ENCODE data around the gene DNASE2B.

The DNASE2B gene

GRCh38 chr1:84407524-84407923 lies 9.2 kb downstream of the DNASE2B start:
- TF ChIP-seq, protein P1, sequence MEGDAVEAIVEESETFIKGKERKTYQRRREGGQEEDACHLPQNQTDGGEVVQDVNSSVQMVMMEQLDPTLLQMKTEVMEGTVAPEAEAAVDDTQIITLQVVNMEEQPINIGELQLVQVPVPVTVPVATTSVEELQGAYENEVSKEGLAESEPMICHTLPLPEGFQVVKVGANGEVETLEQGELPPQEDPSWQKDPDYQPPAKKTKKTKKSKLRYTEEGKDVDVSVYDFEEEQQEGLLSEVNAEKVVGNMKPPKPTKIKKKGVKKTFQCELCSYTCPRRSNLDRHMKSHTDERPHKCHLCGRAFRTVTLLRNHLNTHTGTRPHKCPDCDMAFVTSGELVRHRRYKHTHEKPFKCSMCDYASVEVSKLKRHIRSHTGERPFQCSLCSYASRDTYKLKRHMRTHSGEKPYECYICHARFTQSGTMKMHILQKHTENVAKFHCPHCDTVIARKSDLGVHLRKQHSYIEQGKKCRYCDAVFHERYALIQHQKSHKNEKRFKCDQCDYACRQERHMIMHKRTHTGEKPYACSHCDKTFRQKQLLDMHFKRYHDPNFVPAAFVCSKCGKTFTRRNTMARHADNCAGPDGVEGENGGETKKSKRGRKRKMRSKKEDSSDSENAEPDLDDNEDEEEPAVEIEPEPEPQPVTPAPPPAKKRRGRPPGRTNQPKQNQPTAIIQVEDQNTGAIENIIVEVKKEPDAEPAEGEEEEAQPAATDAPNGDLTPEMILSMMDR (IDR thresholded peaks at IDR 0.05; ENCODE audit: low read depth, low read length): no peak
- no peak for TF ChIP-seq MYC (IDR thresholded peaks at IDR 0.05; ENCODE audit: low read depth, low read length)
- no peak for TF ChIP-seq POLR2A (IDR thresholded peaks at IDR 0.05; ENCODE audit: extremely low read depth, insufficient read length)
- TF ChIP-seq MAX (IDR thresholded peaks at IDR 0.05; ENCODE audit: low read depth, low read length): no peak
- H3K4me3 ChIP-seq (ENCODE audit: low read depth, low read length): no peak overlapping the region
- no peak for DNase-seq (ENCODE audit: low read depth)

GRCh38 chr1:84407958-84408422 lies 9.7 kb downstream of the DNASE2B start:
- DNase-seq (ENCODE audit: low read depth): no peak
- H3K4me3 ChIP-seq (ENCODE audit: low read depth, low read length): no peak overlapping the region
- no peak for TF ChIP-seq MYC (IDR thresholded peaks at IDR 0.05; ENCODE audit: low read depth, low read length)
- TF ChIP-seq POLR2A (IDR thresholded peaks at IDR 0.05; ENCODE audit: extremely low read depth, insufficient read length): no peak
- TF ChIP-seq, protein P1 (IDR thresholded peaks at IDR 0.05; ENCODE audit: low read depth, low read length): no peak
- TF ChIP-seq MAX (IDR thresholded peaks at IDR 0.05; ENCODE audit: low read depth, low read length): no peak

- no peak overlapping the region for H3K4me3 ChIP-seq (ENCODE audit: low read depth, low read length)
- no peak for DNase-seq (ENCODE audit: low read depth)
- TF ChIP-seq POLR2A (IDR thresholded peaks at IDR 0.05; ENCODE audit: extremely low read depth, insufficient read length) (no peak), MAX (IDR thresholded peaks at IDR 0.05; ENCODE audit: low read depth, low read length) (no peak)
- TF ChIP-seq, protein P1 (IDR thresholded peaks at IDR 0.05; ENCODE audit: low read depth, low read length): no peak
Observed at GRCh38 chr1:84409888-84410287, 11.6 kb downstream of the DNASE2B start.

DNA sequence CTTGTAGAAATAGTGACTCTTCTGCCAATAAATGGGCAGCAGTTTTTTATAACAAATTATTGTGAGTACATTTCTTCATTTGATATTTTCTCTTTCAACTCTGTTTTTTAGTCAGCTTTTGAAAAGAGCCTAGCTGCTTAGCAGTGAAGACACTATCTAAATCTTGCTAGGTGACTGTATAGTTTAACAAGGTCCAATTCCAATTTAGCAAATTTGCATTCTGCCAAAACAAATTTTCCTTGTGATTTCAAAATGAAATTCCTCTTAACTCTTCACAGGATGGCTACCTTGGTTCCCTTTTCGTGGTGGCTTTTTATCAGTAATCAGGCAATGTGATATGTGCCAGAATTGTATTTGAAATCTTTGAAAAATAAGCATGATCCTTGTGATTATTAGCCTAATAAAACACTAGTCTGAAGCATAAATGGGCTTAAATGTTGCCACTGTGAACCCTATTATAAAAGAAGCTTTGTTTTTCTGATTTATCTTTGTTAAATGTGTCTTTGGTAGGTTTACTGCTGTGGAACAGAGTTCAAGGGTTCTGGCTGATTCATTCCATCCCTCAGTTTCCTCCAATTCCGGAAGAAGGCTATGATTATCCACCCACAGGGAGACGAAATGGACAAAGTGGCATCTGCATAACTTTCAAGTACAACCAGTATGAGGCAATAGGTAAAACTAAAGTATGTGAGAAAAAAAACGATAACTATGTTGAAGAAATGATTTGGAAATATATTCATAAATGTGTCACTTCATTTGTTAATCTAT lies 12.2 kb downstream of the DNASE2B start:
- TF ChIP-seq, protein P1 (IDR thresholded peaks at IDR 0.05; ENCODE audit: low read depth, low read length): no peak
- TF ChIP-seq MYC (IDR thresholded peaks at IDR 0.05; ENCODE audit: low read depth, low read length) (no peak), MAX (IDR thresholded peaks at IDR 0.05; ENCODE audit: low read depth, low read length) (no peak), POLR2A (IDR thresholded peaks at IDR 0.05; ENCODE audit: extremely low read depth, insufficient read length) (no peak)
- H3K4me3 ChIP-seq (ENCODE audit: low read depth, low read length): no peak overlapping the region
- no peak for DNase-seq (ENCODE audit: low read depth)

GRCh38 chr1:84412316-84412942 lies 14.1 kb downstream of the DNASE2B start:
- DNase-seq (ENCODE audit: low read depth): no peak
- H3K4me3 ChIP-seq (ENCODE audit: low read depth, low read length): no peak overlapping the region
- TF ChIP-seq MYC (IDR thresholded peaks at IDR 0.05; ENCODE audit: low read depth, low read length) (no peak), POLR2A (IDR thresholded peaks at IDR 0.05; ENCODE audit: extremely low read depth, insufficient read length) (no peak), MAX (IDR thresholded peaks at IDR 0.05; ENCODE audit: low read depth, low read length) (no peak)
- TF ChIP-seq, protein P1 (IDR thresholded peaks at IDR 0.05; ENCODE audit: low read depth, low read length): no peak
